ENCODE results near the gene ATG2B.

- TF ChIP-seq EZH2 (IDR thresholded peaks at IDR 0.05; ENCODE audit: borderline replicate concordance, low read depth, low read length, severe bottlenecking) (no peak), CTCF (IDR thresholded peaks at IDR 0.05; ENCODE audit: borderline replicate concordance, extremely low read depth, low read length, poor library complexity, severe bottlenecking) (no peak)
These were observed 44.3 kb downstream of the ATG2B start for GRCh38 chr14:96318836-96319235.

All from DND-41 (cell line).